A673 (cell line): ENCODE results near the gene CDK19. TPM values are rescaled to one million over a fixed set of nuclear protein-coding genes. Genes with fewer than 3 reads are reported as not detected.

Source experiments
- BruUV-seq: library from RNA; stranded (reverse); fragments of 400-500 nt; replicated peaks from 2 replicates; lab custom pipeline; 2021; lab: Mats Ljungman, UMichigan
- CTCF ChIA-PET: fragments of 300-600 bp; sonication (Branson Sonifier 250); formaldehyde crosslinking; loops from one replicate; lab custom pipeline; 2022; ENCODE audit warnings: antibody characterized with exemption; lab: Charles Lee
- POLR2A ChIA-PET: fragments of 300-600 bp; sonication (Branson Sonifier 250); formaldehyde crosslinking; loops from one replicate; lab custom pipeline; 2022; ENCODE audit warnings: antibody characterized with exemption; ENCODE audit not compliant: low non-redundant PET; lab: Charles Lee
- DNase-seq: peaks from one replicate; pipeline ENCODE4 v3.0.0-alpha.2; 2015; ENCODE audit warnings: low spot score
- H3K27ac ChIP-seq: fragments of 200-600 bp; sonication (generic); 2 replicates; pipeline ENCODE4 v1.5.1; 2016; ENCODE audit warnings: mixed run types, low read depth, mild to moderate bottlenecking, mixed read lengths, antibody characterized with exemption, low read length; ENCODE audit not compliant: poor library complexity, severe bottlenecking
- H3K27me3 ChIP-seq: fragments of 200-600 bp; sonication (generic); replicated peaks from 2 replicates; pipeline ENCODE4 v1.6.1; 2017; ENCODE audit warnings: mixed run types, low read depth, mild to moderate bottlenecking, mixed read lengths, antibody characterized with exemption, low read length; ENCODE audit not compliant: insufficient read depth, poor library complexity
- H3K36me3 ChIP-seq: fragments of 200-600 bp; sonication (generic); 2 replicates; pipeline ENCODE4 v1.6.1; 2016; ENCODE audit warnings: mixed run types, mild to moderate bottlenecking, mixed read lengths, antibody characterized with exemption, low read length; ENCODE audit not compliant: insufficient read depth, poor library complexity, severe bottlenecking
- H3K4me1 ChIP-seq: fragments of 200-600 bp; sonication (generic); 2 replicates; pipeline ENCODE4 v1.6.1; 2017; ENCODE audit warnings: mixed run types, mild to moderate bottlenecking, mixed read lengths, antibody characterized with exemption, low read length; ENCODE audit not compliant: insufficient read depth, poor library complexity, severe bottlenecking
- H3K4me3 ChIP-seq: fragments of 200-600 bp; sonication (generic); 2 replicates; pipeline ENCODE4 v1.5.1; 2016; ENCODE audit warnings: low read depth, mixed run types, mild to moderate bottlenecking, mixed read lengths, low read length; ENCODE audit not compliant: poor library complexity, severe bottlenecking
- H3K9me3 ChIP-seq: fragments of 200-600 bp; sonication (generic); 2 replicates; pipeline ENCODE4 v1.6.1; 2016; ENCODE audit warnings: mixed run types, low read depth, mild to moderate bottlenecking, mixed read lengths, antibody characterized with exemption, low read length; ENCODE audit not compliant: poor library complexity, severe bottlenecking
- CTCF ChIP-seq: fragments of 300-800, 200-600 bp; sonication (generic); conservative IDR thresholded peaks from 2 replicates; pipeline ENCODE4 v1.5.1; 2017; ENCODE audit warnings: low read depth, mild to moderate bottlenecking, antibody characterized with exemption, low read length, moderate library complexity, mixed read lengths
- EZH2 ChIP-seq: fragments of 200-600 bp; sonication (generic); IDR thresholded peaks from 2 replicates; pipeline ENCODE4 v1.6.1; 2017; ENCODE audit warnings: borderline replicate concordance, low read depth, mild to moderate bottlenecking, mixed read lengths, antibody characterized with exemption, low read length; ENCODE audit not compliant: poor library complexity, severe bottlenecking
- intact Hi-C: fragments of 100-400 bp; cut with micrococcal nuclease; formaldehyde crosslinking; loops from one replicate; pipeline ENCODE4 v1.10.0; 2022; ENCODE audit not compliant: unreplicated experiment
- total RNA-seq: library from RNA; stranded (reverse); gene quantifications from 2 replicates; pipeline ENCODE4 v1.2.3, GENCODE V29; 2021

Gene CDK19
- total RNA-seq, 1 experiment from 2014 or later, result 23.7 TPM

- H3K4me1 ChIP-seq, result no peaks in the 10 kb centered on the region
- ChIA-PET POLR2A (no interaction called here), CTCF (no interaction called here)
- no peak overlapping the region for H3K4me3 ChIP-seq
- H3K9me3 ChIP-seq, result peaks cover 6% of the 10 kb centered on the region
- no TSS peak for BruUV-seq
- TF ChIP-seq EZH2, result no peak
- no peak for TF ChIP-seq CTCF
- H3K36me3 ChIP-seq, result no peaks in the 10 kb centered on the region
- H3K27me3 ChIP-seq, result no peaks in the 10 kb centered on the region
- DNase-seq, result no peak
- no peak overlapping the region for H3K27ac ChIP-seq
- intact Hi-C loops, result no loop called here
Measured at GRCh38 chr6:110800196-110800838, 15.0 kb downstream of the CDK19 start.

GRCh38 chr6:110799655-110800054, 15.6 kb downstream of the CDK19 start:
- H3K9me3 ChIP-seq, result peaks cover 6% of the 10 kb centered on the region
- intact Hi-C loops, result no loop called here
- H3K4me1 ChIP-seq, result no peaks in the 10 kb centered on the region
- no peak for DNase-seq
- no peaks in the 10 kb centered on the region for H3K27me3 ChIP-seq
- POLR2A ChIA-PET, result no interaction called here
- H3K4me3 ChIP-seq, result no peak overlapping the region
- CTCF ChIA-PET, result no interaction called here
- no TSS peak for BruUV-seq
- TF ChIP-seq CTCF (no peak), EZH2 (no peak)
- no peaks in the 10 kb centered on the region for H3K36me3 ChIP-seq
- no peak overlapping the region for H3K27ac ChIP-seq

- H3K27me3 ChIP-seq, result no peaks in the 10 kb centered on the region
- H3K4me1 ChIP-seq, result no peaks in the 10 kb centered on the region
- intact Hi-C loops, result no loop called here
- ChIA-PET CTCF (no interaction called here), POLR2A (interaction anchor here (0.7 kb wide), 1 partner anchor 75 kb away, joined by 18 read pairs; the partner anchor contains the start of gene AMD1)
- H3K4me3 ChIP-seq, result no peak overlapping the region
- BruUV-seq, result no TSS peak
- H3K36me3 ChIP-seq, result no peaks in the 10 kb centered on the region
- no peak overlapping the region for H3K27ac ChIP-seq
- DNase-seq, result no peak
- TF ChIP-seq EZH2 (no peak), CTCF (no peak)
- peaks cover 6% of the 10 kb centered on the region for H3K9me3 ChIP-seq
Measured at GRCh38 chr6:110799189-110799588, 16.1 kb downstream of the CDK19 start.
